HEK293 (cell line): ENCODE data around the gene RANBP3L.

Experiments used
- CTCF ChIA-PET: fragments of 350-600 bp; formaldehyde crosslinking; extraction: SDS; loops from one replicate; lab custom pipeline; 2021; ENCODE audit warnings: antibody characterized with exemption; lab: Yijun Ruan, JAX
- POLR2A ChIA-PET: fragments of 300-600 bp; formaldehyde crosslinking; extraction: SDS; loops from one replicate; lab custom pipeline; 2020; ENCODE audit warnings: antibody characterized with exemption, inconsistent platforms; lab: Yijun Ruan, JAX
- H3K27ac ChIP-seq: fragments of 200-500 bp; sonication (Bioruptor generic); 2 replicates; pipeline ENCODE4 v1.5.1; 2014; ENCODE audit warnings: low read depth, low read length, control low read depth, inconsistent platforms; ENCODE audit errors: extremely low read depth
- H3K36me3 ChIP-seq, 2 experiments: fragments of 200-500 bp in 1 of 2; sonication (Bioruptor generic) in 1 of 2; 1 replicate in 1 of 2; 2 replicates in 1 of 2; pipeline ENCODE4 v1.5.1; 2014 to 2017; ENCODE audit warnings: inconsistent platforms in 2 of 2, low read length in 2 of 2; ENCODE audit not compliant: control insufficient read depth in 2 of 2, insufficient read depth in 1 of 2
- H3K4me1 ChIP-seq: fragments of 200-500 bp; sonication (Bioruptor generic); 2 replicates; pipeline ENCODE4 v1.5.1; 2014; ENCODE audit warnings: mild to moderate bottlenecking, low read length, inconsistent platforms; ENCODE audit not compliant: control insufficient read depth, insufficient read depth
- H3K4me3 ChIP-seq: 2 replicates; pipeline ENCODE4 v1.5.1; 2011; ENCODE audit warnings: low read depth, mild to moderate bottlenecking, control low read depth, low read length, moderate library complexity
- H3K9me3 ChIP-seq: fragments of 200-500 bp; sonication (Bioruptor generic); 2 replicates; pipeline ENCODE4 v1.5.1; 2014; ENCODE audit warnings: low read depth, low read length, inconsistent platforms; ENCODE audit not compliant: control insufficient read depth, insufficient read depth
- BCL6B ChIP-seq: fragments of 450-650 bp; formaldehyde crosslinking; IDR thresholded peaks from 2 replicates; pipeline ENCODE4 v1.5.1; 2017; ENCODE audit warnings: missing biosample characterization, missing genetic modification characterization
- HOXC10 ChIP-seq: sonication (generic); formaldehyde crosslinking; IDR thresholded peaks from 2 replicates; pipeline ENCODE4 v1.8.1; 2023; ENCODE audit warnings: mild to moderate bottlenecking, missing genetic modification reagents
- TCF7L2 ChIP-seq: IDR thresholded peaks from 2 replicates; pipeline ENCODE4 v1.6.1; 2011; ENCODE audit warnings: low read depth, mild to moderate bottlenecking, inconsistent platforms, low read length, moderate library complexity, borderline replicate concordance
- TSHZ1 ChIP-seq: fragments of 450-650 bp; formaldehyde crosslinking; IDR thresholded peaks from 2 replicates; pipeline ENCODE4 v1.5.1; 2016; ENCODE audit warnings: missing biosample characterization, missing genetic modification characterization, borderline replicate concordance
- ZBTB17 ChIP-seq: fragments of 450-650 bp; formaldehyde crosslinking; IDR thresholded peaks from 2 replicates; pipeline ENCODE4 v1.5.1; 2016; ENCODE audit warnings: missing biosample characterization, missing genetic modification characterization
- ZNF121 ChIP-seq: fragments of 450-650 bp; formaldehyde crosslinking; IDR thresholded peaks from 2 replicates; pipeline ENCODE4 v1.5.1; 2016; ENCODE audit warnings: missing biosample characterization, missing genetic modification characterization
- ZNF140 ChIP-seq: fragments of 450-650 bp; formaldehyde crosslinking; IDR thresholded peaks from 2 replicates; pipeline ENCODE4 v1.5.1; 2016; ENCODE audit warnings: missing biosample characterization, missing genetic modification characterization
- ZNF26 ChIP-seq: fragments of 450-650 bp; formaldehyde crosslinking; IDR thresholded peaks from 2 replicates; pipeline ENCODE4 v1.5.1; 2016; ENCODE audit warnings: missing biosample characterization, missing genetic modification characterization
- ZNF391 ChIP-seq: fragments of 450-650 bp; formaldehyde crosslinking; IDR thresholded peaks from 2 replicates; pipeline ENCODE4 v1.5.1; 2016; ENCODE audit warnings: low read depth, missing biosample characterization, missing genetic modification characterization, borderline replicate concordance
- ZNF449 ChIP-seq: fragments of 450-650 bp; formaldehyde crosslinking; IDR thresholded peaks from 2 replicates; pipeline ENCODE4 v1.5.1; 2017; ENCODE audit warnings: missing biosample characterization, mild to moderate bottlenecking, missing genetic modification characterization, moderate library complexity
- ZNF692 ChIP-seq: fragments of 450-650 bp; formaldehyde crosslinking; IDR thresholded peaks from 2 replicates; pipeline ENCODE4 v1.5.1; 2016; ENCODE audit warnings: missing biosample characterization, missing genetic modification characterization

RANBP3L gene

GRCh38 chr5:36301858-36302603 is at the start of gene RANBP3L (continued):
- TF ChIP-seq TSHZ1 (tag by site-specific recombination) = peak; percentile 61; the same call in 1 of the 2 replicates
- TF ChIP-seq ZNF692 (tag by site-specific recombination) = peak; percentile 67; the same call in 1 of the 2 replicates
- no peak for TF ChIP-seq ZNF26
- no peak for TF ChIP-seq ZNF140 (tag by site-specific recombination)
- peak; percentile 34; the same call in 1 of the 2 replicates for TF ChIP-seq ZBTB17 (tag by site-specific recombination)

- no peak for TF ChIP-seq HOXC10
- no peak for TF ChIP-seq BCL6B
- TF ChIP-seq ZNF391 = no peak
- no peak for TF ChIP-seq ZNF121 (tag by site-specific recombination)
- no peak for TF ChIP-seq TCF7L2
- no peak for TF ChIP-seq ZNF449 (tag by site-specific recombination)
- POLR2A ChIA-PET = no interaction called here
- Histone ChIP-seq H3K4me1 (no peaks in the 10 kb centered on the region), H3K9me3 (no peaks in the 10 kb centered on the region), H3K27ac (no peak overlapping the region), H3K4me3 (no peak overlapping the region), H3K36me3 (no peaks in the 10 kb centered on the region)
- CTCF ChIA-PET = interaction anchor here (0.6 to 1.3 kb wide), 7 partner anchors 8 to 1260 kb away, joined by 3 to 5 read pairs (median 4); no protein-coding TSS in a partner anchor
Measured at GRCh38 chr5:36346896-36347690, 45.4 kb upstream of the RANBP3L start.
